Measurements from ENCODE around the gene NTSR1. TPM values are rescaled to one million over a fixed set of nuclear protein-coding genes. Genes with fewer than 3 reads are reported as not detected.

The NTSR1 gene
- total RNA-seq, 1 experiment from 2014 or later, result 0.16 TPM

- CTCF ChIA-PET, result no interaction called here
- peaks cover 22% of the 10 kb centered on the region for H3K9me3 Mint-ChIP-seq (ENCODE audit: unreplicated experiment)
- TF ChIP-seq CTCF (IDR thresholded peaks at IDR 0.05; ENCODE audit: insufficient read depth in 1 of 2, low read depth in 1 of 2, low read length in 1 of 2, severe bottlenecking in 1 of 2, unreplicated experiment in 1 of 2), result no peak
- no peak for DNase-seq
- no peaks in the 10 kb centered on the region for H3K4me1 ChIP-seq
- peaks cover 10% of the 10 kb centered on the region; the same call in 1 of the 2 replicates for H3K9me3 ChIP-seq
- peaks cover 6% of the 10 kb centered on the region for H3K27me3 Mint-ChIP-seq (ENCODE audit: insufficient read depth, unreplicated experiment)
- BruUV-seq (replicated peaks), result no TSS peak
- H3K4me1 Mint-ChIP-seq (ENCODE audit: low read depth, unreplicated experiment), result no peaks in the 10 kb centered on the region
- H3K4me3 ChIP-seq (ENCODE audit: low read depth, low read length), result no peak overlapping the region
- H3K27me3 ChIP-seq (replicated peaks; ENCODE audit: control insufficient read depth, insufficient read depth, low read length), result no peaks in the 10 kb centered on the region; the same call in 1 of the 2 replicates
- no peak overlapping the region for H3K4me3 Mint-ChIP-seq (ENCODE audit: unreplicated experiment)
- intact Hi-C loops (cut with micrococcal nuclease; ENCODE audit: unreplicated experiment), result no loop called here
- POLR2A ChIA-PET, result interaction anchor here (0.6 kb wide), 1 partner anchor 58 kb away, joined by 3 read pairs; no protein-coding TSS in a partner anchor
- no peaks in the 10 kb centered on the region for H3K36me3 ChIP-seq (ENCODE audit: control insufficient read depth, insufficient read depth, low read length)
- H3K36me3 Mint-ChIP-seq (ENCODE audit: insufficient read depth, unreplicated experiment), result no peaks in the 10 kb centered on the region
- H3K27ac Mint-ChIP-seq (ENCODE audit: unreplicated experiment), result no peak overlapping the region
These were observed 51.4 kb downstream of the NTSR1 start for GRCh38 chr20:62759981-62760431.

- intact Hi-C loops (cut with micrococcal nuclease; ENCODE audit: unreplicated experiment), result no loop called here
- Mint-ChIP-seq H3K36me3 (ENCODE audit: insufficient read depth, unreplicated experiment) (no peaks in the 10 kb centered on the region), H3K4me1 (ENCODE audit: low read depth, unreplicated experiment) (no peaks in the 10 kb centered on the region), H3K9me3 (ENCODE audit: unreplicated experiment) (peaks cover 21% of the 10 kb centered on the region), H3K27ac (ENCODE audit: unreplicated experiment) (no peak overlapping the region), H3K4me3 (ENCODE audit: unreplicated experiment) (no peak overlapping the region), H3K27me3 (ENCODE audit: insufficient read depth, unreplicated experiment) (peaks cover 6% of the 10 kb centered on the region)
- Histone ChIP-seq H3K9me3 (peaks cover 10% of the 10 kb centered on the region; the same call in 1 of the 2 replicates), H3K4me1 (no peaks in the 10 kb centered on the region), H3K36me3 (ENCODE audit: control insufficient read depth, insufficient read depth, low read length) (no peaks in the 10 kb centered on the region), H3K27me3 (replicated peaks; ENCODE audit: control insufficient read depth, insufficient read depth, low read length) (no peaks in the 10 kb centered on the region; the same call in 1 of the 2 replicates), H3K4me3 (ENCODE audit: low read depth, low read length) (no peak overlapping the region)
- TF ChIP-seq CTCF (IDR thresholded peaks at IDR 0.05; ENCODE audit: insufficient read depth in 1 of 2, low read depth in 1 of 2, low read length in 1 of 2, severe bottlenecking in 1 of 2, unreplicated experiment in 1 of 2), result no peak
- DNase-seq, result no peak
- ChIA-PET POLR2A (interaction anchor here (0.6 kb wide), 2 partner anchors 26 to 58 kb away, joined by 3 read pairs; no protein-coding TSS in a partner anchor), CTCF (no interaction called here)
- BruUV-seq (replicated peaks), result no TSS peak
These were observed 51.8 kb downstream of the NTSR1 start for GRCh38 chr20:62760471-62760855.

- H3K4me3 ChIP-seq (ENCODE audit: low read depth, low read length), result no peak overlapping the region
- peaks cover 16% of the 10 kb centered on the region for H3K9me3 Mint-ChIP-seq (ENCODE audit: unreplicated experiment)
- BruUV-seq (replicated peaks), result no TSS peak
- no peak for DNase-seq
- H3K4me1 Mint-ChIP-seq (ENCODE audit: low read depth, unreplicated experiment), result no peaks in the 10 kb centered on the region
- intact Hi-C loops (cut with micrococcal nuclease; ENCODE audit: unreplicated experiment), result no loop called here
- H3K4me3 Mint-ChIP-seq (ENCODE audit: unreplicated experiment), result no peak overlapping the region
- TF ChIP-seq CTCF (IDR thresholded peaks at IDR 0.05; ENCODE audit: insufficient read depth in 1 of 2, low read depth in 1 of 2, low read length in 1 of 2, severe bottlenecking in 1 of 2, unreplicated experiment in 1 of 2), result no peak
- CTCF ChIA-PET, result no interaction called here
- peaks cover 9% of the 10 kb centered on the region for H3K27me3 Mint-ChIP-seq (ENCODE audit: insufficient read depth, unreplicated experiment)
- no peaks in the 10 kb centered on the region; the same call in none of the 2 replicates for H3K27me3 ChIP-seq (replicated peaks; ENCODE audit: control insufficient read depth, insufficient read depth, low read length)
- H3K36me3 ChIP-seq (ENCODE audit: control insufficient read depth, insufficient read depth, low read length), result no peaks in the 10 kb centered on the region
- H3K36me3 Mint-ChIP-seq (ENCODE audit: insufficient read depth, unreplicated experiment), result no peaks in the 10 kb centered on the region
- H3K4me1 ChIP-seq, result no peaks in the 10 kb centered on the region
- POLR2A ChIA-PET, result interaction anchor here (0.6 kb wide), 1 partner anchor 27 kb away, joined by 3 read pairs; no protein-coding TSS in a partner anchor
- no peak overlapping the region for H3K27ac Mint-ChIP-seq (ENCODE audit: unreplicated experiment)
- H3K9me3 ChIP-seq, result peaks cover 10% of the 10 kb centered on the region; the same call in 1 of the 2 replicates
These were observed 52.5 kb downstream of the NTSR1 start for GRCh38 chr20:62760856-62761758.
